Left lung (tissue), 10 donors: Measurements from ENCODE around the gene FANCC. TPM values are rescaled to one million over a fixed set of nuclear protein-coding genes. Genes with fewer than 3 reads are reported as not detected.
A peak's percentile ranks its signal among the peaks of the same experiment; 100 is the strongest.

ENCODE experiments used
- ATAC-seq: fragments of 200-7000 bp; cut with Tn5 transposase; one replicate; pipeline ENCODE4 v1.9.1; 2020; ENCODE audit warnings: moderate library complexity
- DNase-seq, 4 donors: peaks; one replicate each; pipeline ENCODE4 v3.0.0-alpha.2; 2013 to 2020
- H3K27ac ChIP-seq, 2 donors: fragments of 200-600 bp; sonication (generic) in 1 of 2; one replicate each; pipeline versions ENCODE4 v1.5.0 to v1.8.0; 2020 to 2021
- H3K27me3 ChIP-seq, 2 donors: fragments of 200-600 bp; sonication (generic) in 1 of 2; one replicate each; pipeline versions ENCODE4 v1.5.0 to v1.8.0; 2020 to 2021
- H3K36me3 ChIP-seq, 2 donors: fragments of 200-600 bp; sonication (generic) in 1 of 2; one replicate each; pipeline versions ENCODE4 v1.5.0 to v1.8.0; 2020 to 2021
- H3K4me1 ChIP-seq, 2 donors: fragments of 200-600 bp; one replicate each; pipeline ENCODE4 v1.8.0; 2021
- H3K4me3 ChIP-seq, 2 donors: fragments of 200-600 bp; sonication (generic) in 1 of 2; one replicate each; pipeline versions ENCODE4 v1.5.0 to v1.8.0; 2020 to 2021; ENCODE audit warnings: mild to moderate bottlenecking in 1 of 2
- H3K9me3 ChIP-seq, 2 donors: fragments of 200-600 bp; sonication (generic) in 1 of 2; one replicate each; pipeline versions ENCODE4 v1.5.0 to v1.8.0; 2020 to 2021
- CTCF ChIP-seq, 2 donors: fragments of 200-600 bp; sonication (generic) in 1 of 2; IDR thresholded peaks; one replicate each; pipeline versions ENCODE4 v1.5.0 to v1.8.0; 2021; ENCODE audit warnings: antibody characterized with exemption in 2 of 2
- intact Hi-C, 2 donors: fragments of 100-400 bp; cut with DNase I; formaldehyde crosslinking; loops; one replicate each; pipeline versions ENCODE4 v1.11.2 to v1.14.2; 2022
- polyA plus RNA-seq, 6 donors: library from polyadenylated mRNA; unstranded; fragments of 120-200 nt; gene quantifications; one replicate each; pipeline ENCODE4 v1.2.1, GENCODE V29; 2013; ENCODE audit not compliant: insufficient read length in 6 of 6
- total RNA-seq, 2 donors: library from RNA; stranded (reverse); fragmentation: NEBNext Ultra II Directional; extraction: Animal tissue kit (Norgen Biotek cat#: 25700); gene quantifications; one replicate each; pipeline ENCODE4 v1.2.1, GENCODE V29; 2021
- donor health status: DM: no; HTN: yes; CAD: no.
- donor health status: DM: no; HTN: no; CAD: no.

The FANCC gene
- total and polyA plus RNA-seq, 8 donors, result 11.5 to 27.4 (median 25.7) TPM

- TF ChIP-seq CTCF (IDR thresholded peaks at IDR 0.05), result no peak
- H3K27me3 ChIP-seq, result no peaks in the 10 kb centered on the region
- intact Hi-C loops, result no loop called here
- H3K4me3 ChIP-seq, result no peak overlapping the region
- no peaks in the 10 kb centered on the region for H3K4me1 ChIP-seq
- ATAC-seq, result no peak
- DNase-seq, result no peak
- peaks cover 0 to 6% of the 10 kb centered on the region in 2 donors for H3K36me3 ChIP-seq
- H3K9me3 ChIP-seq, result no peaks in the 10 kb centered on the region
- no peak overlapping the region for H3K27ac ChIP-seq
These were observed 179.0 kb downstream of the FANCC start for GRCh38 chr9:95138474-95138873.

GRCh38 chr9:95137587-95138145 lies 179.8 kb downstream of the FANCC start:
- Histone ChIP-seq H3K9me3 (no peaks in the 10 kb centered on the region), H3K27me3 (no peaks in the 10 kb centered on the region), H3K27ac (no peak overlapping the region), H3K36me3 (peaks cover 0 to 6% of the 10 kb centered on the region in 2 donors), H3K4me1 (no peaks in the 10 kb centered on the region), H3K4me3 (no peak overlapping the region)
- intact Hi-C loops, result no loop called here
- ATAC-seq, result peak; percentile 35
- no peak for TF ChIP-seq CTCF (IDR thresholded peaks at IDR 0.05)
- no peak for DNase-seq

- no peaks in the 10 kb centered on the region for H3K9me3 ChIP-seq
- H3K27ac ChIP-seq, result no peak overlapping the region
- DNase-seq (no peak), ATAC-seq (no peak)
- no peak overlapping the region for H3K4me3 ChIP-seq
- H3K27me3 ChIP-seq, result no peaks in the 10 kb centered on the region
- intact Hi-C loops, result no loop called here
- H3K4me1 ChIP-seq, result peaks cover 5 to 6% of the 10 kb centered on the region in 2 donors
- TF ChIP-seq CTCF (IDR thresholded peaks at IDR 0.05), result no peak
- peaks cover 0 to 6% of the 10 kb centered on the region in 2 donors for H3K36me3 ChIP-seq
These were observed 181.8 kb downstream of the FANCC start for GRCh38 chr9:95135756-95136155.

GRCh38 chr9:95134457-95134881 lies 183.0 kb downstream of the FANCC start:
- no peak for TF ChIP-seq CTCF (IDR thresholded peaks at IDR 0.05)
- intact Hi-C loops, result no loop called here
- H3K4me1 ChIP-seq, result peaks cover 5 to 7% of the 10 kb centered on the region in 2 donors
- DNase-seq (no peak), ATAC-seq (no peak)
- no peaks in the 10 kb centered on the region for H3K27me3 ChIP-seq
- H3K4me3 ChIP-seq, result no peak overlapping the region
- H3K9me3 ChIP-seq, result no peaks in the 10 kb centered on the region
- no peak overlapping the region for H3K27ac ChIP-seq
- peaks cover 0 to 6% of the 10 kb centered on the region in 2 donors for H3K36me3 ChIP-seq

- Histone ChIP-seq H3K9me3 (no peaks in the 10 kb centered on the region), H3K27ac (no peak overlapping the region), H3K36me3 (peaks cover 0 to 6% of the 10 kb centered on the region in 2 donors), H3K27me3 (no peaks in the 10 kb centered on the region), H3K4me1 (peaks cover 5 to 7% of the 10 kb centered on the region in 2 donors), H3K4me3 (no peak overlapping the region)
- ATAC-seq, result no peak
- intact Hi-C loops, result no loop called here
- DNase-seq, result no peak
- TF ChIP-seq CTCF (IDR thresholded peaks at IDR 0.05), result no peak
These were observed 184.2 kb downstream of the FANCC start for GRCh38 chr9:95133325-95133705.
